GM23338 (cell line): Measurements from ENCODE around the gene HEY2.

Experiments
- EZH2phosphoT487 ChIP-seq: fragments of 200-600 bp; sonication (generic); IDR thresholded peaks from one replicate; pipeline ENCODE4 v1.8.1; 2018; ENCODE audit warnings: antibody characterized with exemption; ENCODE audit not compliant: unreplicated experiment
- POLR2AphosphoS5 ChIP-seq: IDR thresholded peaks from 2 replicates; pipeline ENCODE4 v1.6.1; 2016; ENCODE audit warnings: antibody characterized with exemption, low read depth
- ZNF114 ChIP-seq: fragments of 250-450 bp; sonication (Bioruptor Pico); IDR thresholded peaks from 2 replicates; pipeline ENCODE4 v1.5.0; 2020; ENCODE audit warnings: mild to moderate bottlenecking, moderate library complexity
- TF ChIP-seq, protein P1 (sequence below), 2 experiments: fragments of 200-600 bp in 1 of 2; sonication (generic) in 1 of 2; conservative IDR thresholded peaks; 2 replicates each; pipeline versions ENCODE4 v1.5.1 to v1.6.1; 2016 to 2017; ENCODE audit warnings: antibody characterized with exemption in 2 of 2, low read depth in 2 of 2, mild to moderate bottlenecking in 2 of 2, moderate library complexity in 1 of 2

DNA sequence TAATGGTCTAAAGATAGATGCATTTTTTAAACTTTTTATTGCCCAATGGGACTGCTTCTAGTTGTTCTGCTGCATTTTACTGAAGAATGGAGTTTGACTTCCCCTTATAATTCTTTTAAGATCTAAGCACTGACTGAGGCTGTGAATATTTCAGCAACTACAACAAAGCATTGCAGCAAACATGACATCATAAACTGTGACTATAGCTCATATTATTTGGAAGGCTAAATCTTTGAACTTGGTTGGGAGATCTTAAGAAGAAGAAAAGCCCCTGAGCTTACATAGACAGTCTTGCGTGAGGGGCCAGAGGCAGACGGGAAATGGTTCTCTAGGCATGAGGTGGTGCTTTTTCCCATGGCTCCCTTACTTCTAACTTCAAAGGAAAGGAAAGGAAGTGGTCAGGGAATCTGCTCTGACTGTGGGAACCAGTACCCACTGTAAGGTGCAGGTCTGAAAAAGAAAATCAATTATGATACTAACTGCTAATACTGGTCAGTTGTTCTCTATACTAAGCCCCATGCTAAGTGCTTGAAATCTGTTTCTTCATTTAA lies 14.8 kb downstream of the HEY2 start:
- TF ChIP-seq, protein P1, sequence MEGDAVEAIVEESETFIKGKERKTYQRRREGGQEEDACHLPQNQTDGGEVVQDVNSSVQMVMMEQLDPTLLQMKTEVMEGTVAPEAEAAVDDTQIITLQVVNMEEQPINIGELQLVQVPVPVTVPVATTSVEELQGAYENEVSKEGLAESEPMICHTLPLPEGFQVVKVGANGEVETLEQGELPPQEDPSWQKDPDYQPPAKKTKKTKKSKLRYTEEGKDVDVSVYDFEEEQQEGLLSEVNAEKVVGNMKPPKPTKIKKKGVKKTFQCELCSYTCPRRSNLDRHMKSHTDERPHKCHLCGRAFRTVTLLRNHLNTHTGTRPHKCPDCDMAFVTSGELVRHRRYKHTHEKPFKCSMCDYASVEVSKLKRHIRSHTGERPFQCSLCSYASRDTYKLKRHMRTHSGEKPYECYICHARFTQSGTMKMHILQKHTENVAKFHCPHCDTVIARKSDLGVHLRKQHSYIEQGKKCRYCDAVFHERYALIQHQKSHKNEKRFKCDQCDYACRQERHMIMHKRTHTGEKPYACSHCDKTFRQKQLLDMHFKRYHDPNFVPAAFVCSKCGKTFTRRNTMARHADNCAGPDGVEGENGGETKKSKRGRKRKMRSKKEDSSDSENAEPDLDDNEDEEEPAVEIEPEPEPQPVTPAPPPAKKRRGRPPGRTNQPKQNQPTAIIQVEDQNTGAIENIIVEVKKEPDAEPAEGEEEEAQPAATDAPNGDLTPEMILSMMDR (conservative IDR thresholded peaks at IDR 0.05; ENCODE audit: low read depth in 2 of 2) = no peak
- TF ChIP-seq EZH2phosphoT487 (no peak), POLR2AphosphoS5 (no peak), ZNF114 (CRISPR knock-in tag) (no peak)
